ENCODE data around the gene STAC.
"Not testable (repeated sequence)": the region's sequence is repeated elsewhere in the genome, so short reads cannot be mapped to it uniquely, and the experiment has no call there.

Gene STAC

GRCh38 chr3:36558961-36559360 lies 178.7 kb downstream of the STAC start:
- no peak for TF ChIP-seq CTCF (IDR thresholded peaks at IDR 0.05; ENCODE audit: low read depth, low read length)
- DNase-seq (ENCODE audit: low read depth in 2 of 2) = no peak
- no peak overlapping the region for H3K4me3 ChIP-seq (replicated peaks in 1 of 2; ENCODE audit: low read depth in 2 of 2, low read length in 2 of 2)

GRCh38 chr3:36560685-36561084 lies 180.4 kb downstream of the STAC start:
- TF ChIP-seq CTCF (IDR thresholded peaks at IDR 0.05; ENCODE audit: low read depth, low read length) = no peak
- DNase-seq (ENCODE audit: low read depth in 2 of 2) = no peak
- no peak overlapping the region for H3K4me3 ChIP-seq (replicated peaks in 1 of 2; ENCODE audit: low read depth in 2 of 2, low read length in 2 of 2)

- no peak overlapping the region for H3K4me3 ChIP-seq (replicated peaks in 1 of 2; ENCODE audit: low read depth in 2 of 2, low read length in 2 of 2)
- no peak for DNase-seq (ENCODE audit: low read depth in 2 of 2)
- no peak for TF ChIP-seq CTCF (IDR thresholded peaks at IDR 0.05; ENCODE audit: low read depth, low read length)
Measured at GRCh38 chr3:36561601-36562000, 181.3 kb downstream of the STAC start.

GRCh38 chr3:36562945-36563344 lies 182.6 kb downstream of the STAC start:
- no peak for DNase-seq (ENCODE audit: low read depth in 2 of 2)
- H3K4me3 ChIP-seq (replicated peaks in 1 of 2; ENCODE audit: low read depth in 2 of 2, low read length in 2 of 2) = no peak overlapping the region
- no peak for TF ChIP-seq CTCF (IDR thresholded peaks at IDR 0.05; ENCODE audit: low read depth, low read length)

GRCh38 chr3:36575241-36575640 lies 194.9 kb downstream of the STAC start:
- TF ChIP-seq CTCF (IDR thresholded peaks at IDR 0.05; ENCODE audit: low read depth, low read length) = no peak
- no peak for DNase-seq (ENCODE audit: low read depth in 2 of 2)
- no peak overlapping the region for H3K4me3 ChIP-seq (replicated peaks in 1 of 2; ENCODE audit: low read depth in 2 of 2, low read length in 2 of 2)

GRCh38 chr3:36578418-36578817 lies 198.1 kb downstream of the STAC start:
- DNase-seq (ENCODE audit: low read depth in 2 of 2); H3K4me3 ChIP-seq (replicated peaks in 1 of 2; ENCODE audit: low read depth in 2 of 2, low read length in 2 of 2): not testable (repeated sequence)

- no peak for DNase-seq (ENCODE audit: low read depth in 2 of 2)
Measured at GRCh38 chr3:36579746-36580145, 199.4 kb downstream of the STAC start.

More at GRCh38 chr3:36579746-36580145, 199.4 kb downstream of the STAC start:
- no peak overlapping the region for H3K4me3 ChIP-seq (replicated peaks in 1 of 2; ENCODE audit: low read depth in 2 of 2, low read length in 2 of 2)
- no peak for TF ChIP-seq CTCF (IDR thresholded peaks at IDR 0.05; ENCODE audit: low read depth, low read length)

Data from cardiac fibroblast (primary cell).